ENCODE data around the gene IPCEF1.

Gene IPCEF1

DNA sequence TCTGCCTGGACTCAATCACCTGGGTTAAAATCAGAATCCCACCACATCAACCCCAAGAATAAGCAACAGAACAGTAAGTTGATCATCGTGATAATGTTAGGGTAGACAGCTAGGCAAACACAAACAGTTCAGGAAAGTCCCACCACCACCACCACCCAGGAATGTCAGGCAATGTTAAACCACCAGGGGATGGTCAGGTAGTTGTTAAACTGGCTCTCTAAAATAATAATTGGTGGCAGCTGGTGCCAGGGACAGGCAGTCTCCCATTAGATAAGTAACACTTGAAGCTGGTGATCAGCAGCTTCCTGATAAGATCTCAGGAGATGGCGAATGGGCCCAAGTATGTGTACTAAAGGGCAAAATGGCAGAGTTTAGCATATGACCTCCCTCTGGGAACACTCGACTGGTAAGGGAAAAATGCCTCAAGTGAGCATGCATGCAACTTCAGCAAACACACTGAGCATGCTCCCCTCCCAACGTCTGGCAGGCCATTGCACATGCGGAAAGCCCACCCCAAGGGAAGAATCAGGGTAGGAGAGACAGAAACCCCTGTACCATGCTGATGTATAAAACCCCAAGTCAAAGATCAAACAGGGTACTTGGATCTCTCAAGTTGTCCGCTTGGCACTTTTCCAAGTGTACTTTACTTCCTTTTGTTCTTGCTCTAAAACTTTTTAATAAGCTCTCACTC lies 66.6 kb downstream of the IPCEF1 start:
- no peak for DNase-seq

DNA sequence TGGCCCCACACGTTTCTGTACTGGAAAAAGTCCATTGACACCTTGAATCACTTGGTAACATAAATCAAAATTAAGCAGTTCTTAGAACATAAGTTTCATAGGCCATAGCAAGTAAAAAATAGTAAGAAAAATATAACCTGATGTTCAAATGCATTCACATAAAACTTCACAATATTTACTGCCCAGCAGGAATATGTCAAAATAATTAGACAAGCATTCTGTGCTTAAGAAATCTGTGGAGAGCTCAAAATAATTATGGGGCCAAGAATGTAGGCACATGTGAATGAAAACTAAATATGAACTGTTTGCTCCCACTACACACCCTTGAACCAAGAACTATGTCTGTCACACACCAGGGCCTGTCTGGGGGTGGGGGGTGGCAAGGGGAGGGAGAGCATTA lies 70.8 kb downstream of the IPCEF1 start:
- no peak for DNase-seq

DNA sequence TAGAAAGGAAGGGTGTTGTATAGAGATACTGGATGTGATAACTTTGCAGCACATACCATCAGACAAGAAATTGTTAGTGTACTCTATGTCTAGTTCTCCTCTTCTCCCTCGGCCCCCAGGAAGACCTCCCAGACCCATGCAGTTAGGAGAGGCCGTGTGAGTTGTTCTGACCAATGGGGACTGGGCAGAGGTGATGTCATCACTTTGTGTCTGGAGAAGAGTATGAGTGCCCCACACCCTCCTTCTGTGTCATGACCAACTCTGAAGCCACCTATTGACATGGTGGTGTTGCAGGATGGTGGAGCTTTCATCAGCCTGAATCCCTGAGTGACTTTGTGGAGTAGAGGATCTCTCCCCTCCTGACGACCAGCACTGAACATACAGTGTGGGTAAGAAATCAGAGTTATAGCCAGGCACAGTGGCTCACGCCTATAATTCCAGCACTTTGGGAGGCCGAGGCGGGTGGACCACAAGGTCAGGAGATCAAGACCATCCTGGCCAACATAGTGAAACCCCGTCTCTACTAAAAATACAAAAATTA lies 72.2 kb downstream of the IPCEF1 start:
- DNase-seq, result no peak

DNA sequence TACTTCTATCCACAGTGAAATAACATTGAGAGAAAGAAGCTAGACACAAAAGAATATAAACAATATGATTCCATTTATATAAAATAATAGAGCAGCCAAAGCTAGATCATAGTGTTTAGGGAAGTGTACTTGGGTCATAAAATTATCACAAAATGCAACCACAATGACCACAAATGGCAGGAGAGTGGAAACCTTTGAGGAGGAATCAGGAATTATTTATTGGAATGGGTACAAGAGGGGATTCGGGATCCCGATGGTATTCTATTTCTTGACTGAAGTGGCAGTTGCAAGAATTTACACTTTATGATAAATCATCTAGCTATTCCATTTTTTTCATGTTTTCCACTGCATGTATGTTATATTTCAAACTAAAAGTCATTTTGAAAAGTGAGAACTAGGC lies 76.1 kb downstream of the IPCEF1 start:
- DNase-seq, result no peak

DNA sequence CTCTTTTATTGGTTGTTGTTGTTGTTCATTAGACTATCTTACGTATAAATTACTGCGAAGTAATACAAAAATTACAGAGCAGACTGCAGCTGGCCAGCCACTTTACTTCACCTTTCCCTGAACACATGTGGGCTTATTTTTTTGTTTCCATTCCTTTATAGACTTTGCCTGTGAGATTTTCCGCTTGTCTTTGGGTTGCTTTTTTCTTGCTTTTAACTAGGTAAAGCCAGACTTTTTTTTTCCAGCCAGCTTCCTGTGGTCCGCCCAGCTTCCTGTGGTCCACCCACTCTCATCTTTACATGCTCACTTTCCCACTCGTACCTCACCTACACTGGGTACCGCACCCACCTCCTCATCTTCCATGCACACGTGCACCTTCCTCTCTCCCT lies 79.0 kb downstream of the IPCEF1 start:
- no peak for DNase-seq

DNA sequence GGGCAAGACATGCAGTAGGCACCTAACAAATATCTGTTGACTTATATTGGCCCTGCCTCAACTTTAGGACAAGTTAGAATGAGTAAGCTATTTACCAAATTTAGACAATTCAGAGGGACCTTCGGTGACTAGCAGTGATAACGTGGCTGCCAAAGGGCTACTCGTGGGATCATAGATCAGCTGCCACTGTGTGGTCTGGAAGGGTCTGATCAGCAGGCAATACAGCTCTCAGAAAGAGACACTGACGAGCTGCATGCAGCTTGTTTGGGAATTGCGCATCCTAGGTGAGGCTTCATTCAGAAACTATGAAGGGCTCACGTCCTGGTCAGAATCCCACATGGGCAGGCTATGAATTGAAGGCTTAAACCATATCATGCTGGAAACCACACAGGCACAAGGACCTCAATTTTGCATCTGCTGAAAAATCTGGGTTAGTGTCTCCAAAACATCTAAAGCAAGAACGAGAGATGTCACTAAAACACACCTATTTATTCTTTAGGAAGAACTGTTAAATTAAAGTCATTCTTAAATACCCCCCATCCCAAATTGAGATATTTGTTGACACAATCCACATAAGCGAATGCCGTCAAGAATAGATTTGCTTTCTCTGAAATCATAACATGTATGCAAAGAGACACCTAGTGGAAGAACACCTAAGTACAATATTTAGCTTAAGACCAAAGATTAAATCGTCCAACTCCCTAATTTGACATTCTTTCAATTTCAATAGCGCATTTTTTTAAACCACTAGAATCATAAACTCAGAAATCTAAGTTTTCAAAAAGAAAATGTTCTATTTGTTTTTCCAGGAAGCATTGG lies 79.6 kb downstream of the IPCEF1 start:
- peak; percentile 2 for DNase-seq

DNA sequence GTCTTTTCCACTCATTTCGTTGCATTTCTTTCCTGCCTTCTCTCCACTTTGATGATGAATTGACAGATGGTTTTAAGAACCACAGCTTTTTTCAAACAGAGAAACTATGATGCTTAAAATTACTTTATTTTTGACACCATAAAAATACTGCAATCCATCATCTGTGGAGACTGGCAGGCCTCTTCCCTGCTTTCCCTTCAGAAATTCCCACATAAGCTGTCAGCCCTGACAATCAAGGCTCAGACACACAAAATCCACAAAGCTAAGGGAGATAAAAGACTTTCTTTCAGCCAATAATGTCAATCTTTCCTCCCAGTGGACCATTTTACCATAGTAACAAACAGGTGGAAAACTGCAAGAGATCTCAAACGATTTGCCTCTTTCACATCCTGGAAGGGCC lies 82.4 kb downstream of the IPCEF1 start:
- no peak for DNase-seq

DNA sequence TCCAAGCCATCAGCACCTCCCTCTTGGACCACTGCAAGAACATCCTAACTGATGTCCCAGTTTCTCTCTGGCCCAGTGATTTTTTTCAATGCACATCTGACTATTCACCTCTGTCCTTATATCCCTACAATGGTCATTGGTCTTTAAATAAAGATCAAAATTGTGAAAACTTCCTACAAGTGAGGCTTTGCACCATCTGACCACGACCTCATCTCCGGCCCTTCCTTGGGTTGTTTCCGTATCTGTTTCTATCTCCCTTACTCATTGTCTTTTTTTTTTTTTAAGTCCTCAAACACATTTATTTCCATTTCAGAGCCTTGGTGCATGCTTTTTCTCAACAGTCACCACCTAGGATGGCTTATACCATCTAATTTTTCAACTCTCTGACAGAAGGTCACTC lies 88.1 kb downstream of the IPCEF1 start:
- no peak for DNase-seq

DNA sequence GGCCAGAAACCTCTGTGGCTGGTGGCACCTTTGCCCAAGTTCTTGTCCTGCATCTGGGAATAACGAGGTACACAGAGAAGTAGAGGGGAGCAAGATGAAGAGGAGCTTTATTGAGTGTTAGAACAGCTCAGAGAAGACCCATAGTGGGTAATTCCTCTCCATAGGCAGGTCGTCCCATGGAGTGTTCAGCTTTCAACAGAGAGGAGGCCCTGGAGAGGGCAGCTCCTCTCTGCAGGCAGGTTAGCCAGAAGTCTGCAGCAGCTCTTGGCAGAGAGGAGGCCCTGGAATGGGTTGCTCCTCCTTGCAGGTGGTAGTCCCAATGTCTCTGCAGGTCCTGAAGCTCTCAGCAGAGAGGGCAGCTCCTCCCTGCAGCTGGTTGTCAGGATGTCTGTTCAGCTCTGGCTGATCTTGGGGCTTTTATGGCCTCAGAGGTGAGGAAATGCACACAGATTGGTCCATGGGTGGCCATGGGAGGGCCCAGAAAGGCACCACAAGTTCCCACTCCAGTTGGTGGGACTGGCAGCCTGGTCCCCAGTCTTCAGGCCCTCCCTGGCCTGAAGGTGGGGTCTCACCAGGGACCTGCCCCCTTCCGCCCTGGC lies 89.0 kb downstream of the IPCEF1 start:
- DNase-seq, result no peak

DNA sequence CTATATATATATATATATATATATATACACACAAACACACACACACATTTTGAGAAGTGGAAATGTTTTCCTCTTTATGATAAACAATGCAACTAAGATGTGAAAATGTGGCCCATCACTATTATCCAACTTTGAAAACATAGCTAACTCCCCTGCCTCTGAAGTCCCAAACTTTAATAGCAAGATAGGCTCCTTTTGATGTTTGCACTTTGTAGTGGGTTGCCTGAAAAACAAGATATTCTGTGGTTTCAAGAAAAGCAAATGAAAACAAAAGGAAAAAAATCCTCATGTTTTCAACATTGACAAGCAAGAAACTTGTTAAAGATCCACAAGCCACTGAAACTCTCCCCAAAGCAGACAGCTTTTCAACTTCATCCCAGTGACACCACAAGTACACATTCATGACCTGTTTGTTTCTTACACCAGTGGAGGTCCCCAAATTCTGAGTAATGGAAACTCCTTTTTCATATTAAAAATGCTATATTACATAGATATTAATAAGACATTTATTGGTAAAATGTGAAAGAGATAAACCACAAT lies 90.0 kb downstream of the IPCEF1 start:
- no peak for DNase-seq

DNA sequence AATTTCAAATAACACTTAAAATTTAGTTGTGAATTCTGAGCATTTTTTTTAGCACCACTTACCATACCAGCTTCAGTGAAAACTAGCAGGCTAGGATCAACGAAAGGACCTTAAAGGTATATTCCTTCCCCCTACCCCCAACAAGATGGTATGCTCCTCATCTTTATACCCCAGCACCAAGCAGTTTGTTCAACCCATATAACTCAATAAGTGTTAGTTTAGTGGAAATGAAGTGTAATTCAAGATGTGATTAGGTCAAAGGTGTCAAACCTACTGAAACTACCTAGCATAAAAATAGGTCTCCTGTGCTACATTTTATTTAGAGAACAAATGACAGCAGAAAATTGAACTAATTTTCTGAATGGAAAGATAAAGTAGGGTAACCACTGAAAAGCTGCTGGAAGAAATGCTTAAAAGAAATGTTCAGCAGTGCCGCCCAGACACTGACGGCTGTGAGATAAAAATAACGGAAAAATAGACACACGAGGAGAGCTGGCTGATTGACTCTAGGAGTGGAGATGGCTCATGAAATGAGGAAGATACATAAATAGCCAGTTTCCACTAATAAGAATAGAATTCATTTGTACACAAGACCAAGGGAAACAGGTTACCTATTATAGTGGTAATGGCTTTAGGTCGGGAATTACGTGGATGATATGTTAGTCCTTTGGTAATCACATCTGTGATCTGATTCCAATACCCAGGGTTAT lies 94.8 kb downstream of the IPCEF1 start:
- DNase-seq, result no peak

DNA sequence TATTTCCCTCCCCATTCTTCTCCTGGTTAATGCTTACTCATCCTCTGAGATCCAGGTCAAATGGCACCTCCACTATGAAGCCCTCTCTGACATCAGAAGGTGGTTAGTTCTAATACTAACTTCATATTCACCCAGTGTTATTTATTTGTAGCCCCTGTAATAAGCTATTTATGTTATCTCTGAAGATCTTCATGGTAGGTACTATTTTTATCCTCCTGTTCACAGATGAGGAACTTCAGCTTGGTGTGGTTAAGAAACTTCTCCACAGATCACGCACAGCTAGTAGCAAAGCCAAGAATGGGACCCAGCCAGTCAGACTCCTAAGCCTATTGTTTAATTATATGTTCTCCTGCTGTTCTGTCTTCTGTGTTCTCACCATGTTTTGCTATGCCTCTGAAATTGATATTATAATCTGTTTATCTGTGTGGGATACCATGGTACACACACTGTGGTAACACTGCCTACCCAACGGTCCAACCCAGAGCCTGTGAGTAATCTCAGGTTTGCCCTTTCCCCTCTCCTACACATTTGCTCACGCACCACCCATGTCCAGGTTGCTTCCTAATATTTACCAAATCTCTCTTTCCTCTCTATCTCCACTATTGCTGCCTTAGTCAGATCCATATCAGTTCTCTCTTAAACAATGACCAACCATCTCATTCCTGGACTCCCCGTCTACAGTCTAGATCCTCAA lies 98.4 kb downstream of the IPCEF1 start:
- DNase-seq, result no peak

DNA sequence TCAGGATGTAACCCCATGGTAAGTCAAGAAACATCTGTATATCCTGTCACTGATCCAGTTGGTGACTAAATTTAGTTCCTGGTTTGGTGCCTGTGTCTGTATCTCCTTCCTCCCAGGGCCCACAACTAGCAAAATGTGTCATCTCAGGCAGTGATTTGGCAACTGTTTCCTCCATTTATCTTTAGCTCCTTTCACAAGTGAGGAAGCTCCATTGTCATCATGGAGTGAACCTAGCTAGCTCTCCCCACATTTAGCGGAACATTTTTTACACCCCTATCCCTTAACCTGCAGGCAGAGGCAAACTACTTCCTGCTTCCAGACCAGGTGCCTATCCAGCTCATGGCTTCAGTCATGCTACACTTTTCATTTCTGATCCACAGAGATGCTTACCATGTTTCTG lies 99.5 kb downstream of the IPCEF1 start:
- DNase-seq, result no peak

DNA sequence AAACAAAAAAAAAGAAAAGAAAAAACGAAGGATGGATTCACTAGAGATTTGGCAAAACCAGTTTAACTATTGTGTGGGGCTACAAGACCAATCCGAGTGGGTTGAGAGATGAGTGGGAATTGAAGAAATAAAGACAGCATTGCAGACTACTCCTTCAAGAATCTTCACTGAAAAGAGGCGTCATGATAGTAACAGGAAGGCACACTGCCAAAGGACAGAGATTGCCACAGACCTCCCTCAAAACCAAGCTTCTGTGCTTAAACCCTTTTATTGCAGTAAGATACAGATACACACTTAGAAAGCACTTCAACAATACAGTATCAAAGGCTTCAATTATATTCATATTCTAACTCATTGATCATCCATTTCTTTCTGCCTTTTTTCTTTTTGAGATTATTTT lies 103.9 kb downstream of the IPCEF1 start:
- DNase-seq, result no peak

DNA sequence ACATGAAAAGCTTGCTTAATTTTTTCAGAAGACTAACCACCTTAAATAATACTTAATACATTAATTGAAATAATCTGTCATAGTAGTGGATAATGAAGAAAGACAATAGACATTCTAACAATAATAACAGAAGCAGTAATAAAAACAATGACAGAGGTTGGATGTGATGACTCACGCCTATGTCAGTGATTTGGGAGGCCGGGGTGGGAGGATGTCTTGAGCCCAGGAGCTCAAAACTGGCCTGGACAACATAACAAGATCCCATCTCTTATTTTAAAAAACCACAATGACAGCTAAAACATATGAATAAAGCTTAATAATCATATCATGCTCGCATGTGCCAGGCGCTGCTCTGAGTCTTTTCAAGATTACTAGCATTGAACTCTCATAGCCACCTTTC lies 105.5 kb downstream of the IPCEF1 start:
- DNase-seq, result no peak

DNA sequence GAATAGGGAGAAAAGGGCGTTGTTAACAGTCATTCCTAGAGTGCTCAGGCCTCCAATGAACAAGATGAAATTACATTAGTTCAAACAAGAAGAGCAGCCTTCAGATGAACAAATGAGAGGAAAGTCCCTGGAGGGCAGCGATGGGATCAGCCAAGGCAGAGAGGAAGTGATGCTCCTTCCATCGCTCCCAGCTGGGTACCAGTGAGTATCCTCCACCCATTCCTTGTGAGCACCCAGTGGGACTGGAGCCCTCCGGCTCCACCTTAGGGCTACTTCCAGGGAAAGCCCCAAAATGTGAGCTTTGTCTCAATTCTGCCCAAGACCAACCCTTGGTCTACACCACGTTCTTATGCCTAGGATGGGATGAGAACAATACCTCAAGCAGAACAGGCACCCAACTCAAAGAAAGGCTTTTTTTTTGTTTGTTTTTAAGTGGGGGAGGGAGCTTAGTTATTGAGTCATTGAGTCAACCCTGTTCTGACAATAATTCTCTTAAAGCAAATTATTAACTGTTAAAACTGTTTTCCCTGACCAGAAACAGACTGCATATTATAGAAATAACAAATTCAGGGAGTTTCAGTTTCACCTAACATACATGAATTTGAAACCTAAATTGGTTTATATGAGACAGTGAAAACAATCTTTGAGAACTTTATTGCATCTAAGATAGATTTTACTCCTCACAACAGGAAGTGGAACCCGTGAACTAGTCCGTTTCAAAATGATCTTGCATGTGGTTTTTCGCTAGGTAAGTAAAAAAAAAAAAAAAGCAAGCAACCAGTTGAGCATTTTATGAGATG lies 106.9 kb downstream of the IPCEF1 start:
- DNase-seq, result no peak

DNA sequence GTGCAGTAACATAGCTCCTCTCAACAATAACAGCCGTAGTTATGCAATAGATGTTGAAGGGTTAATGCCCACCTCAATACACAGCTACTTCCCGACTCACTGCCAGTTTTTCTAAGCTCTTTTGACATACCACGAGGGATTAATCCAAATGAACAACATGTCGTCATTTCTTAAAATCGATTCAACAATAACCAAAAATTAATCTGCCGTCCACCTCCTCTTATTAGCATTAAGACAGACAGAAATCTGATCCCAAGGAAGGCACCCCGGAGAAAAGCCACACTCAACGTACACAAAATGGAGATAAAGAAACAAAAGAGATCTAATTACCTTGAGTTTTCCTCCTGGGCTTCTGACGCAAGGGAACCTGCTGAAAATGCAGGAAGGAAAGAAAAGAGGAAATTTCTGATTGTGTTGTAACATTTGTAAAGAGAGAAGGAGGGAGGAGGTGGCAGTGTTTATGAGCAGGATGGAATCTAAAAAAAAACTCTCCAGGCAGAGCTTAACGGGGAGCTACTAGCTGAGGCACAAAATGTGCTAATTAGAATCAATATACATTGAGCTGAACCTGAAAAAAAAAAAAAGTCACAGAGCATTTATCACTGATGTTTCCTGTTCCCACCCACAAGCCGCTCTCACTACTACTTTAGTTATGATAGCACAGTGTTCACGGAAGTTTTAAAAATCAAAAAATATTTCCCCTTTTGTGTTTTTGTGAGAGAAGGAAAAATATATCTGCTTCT lies 109.3 kb downstream of the IPCEF1 start:
- DNase-seq, result no peak

DNA sequence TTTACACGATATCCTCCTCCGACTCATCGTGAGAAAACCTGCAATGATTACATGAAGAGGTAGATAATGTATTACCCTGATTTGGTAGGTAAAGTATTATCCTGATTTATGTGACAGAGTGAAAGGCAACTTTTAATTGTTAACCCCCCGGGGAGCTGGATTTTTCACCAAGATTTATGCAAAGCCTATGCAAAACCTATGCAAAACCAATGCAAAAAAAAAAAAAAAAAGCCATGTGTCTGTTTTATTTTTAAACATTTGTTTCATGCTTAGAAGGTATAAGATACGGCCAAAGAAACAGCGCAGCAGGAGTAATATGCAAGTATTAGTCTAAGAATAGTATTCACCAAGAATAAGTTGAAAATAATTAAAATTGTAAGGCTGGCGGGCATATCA lies 109.9 kb downstream of the IPCEF1 start:
- no peak for DNase-seq

DNA sequence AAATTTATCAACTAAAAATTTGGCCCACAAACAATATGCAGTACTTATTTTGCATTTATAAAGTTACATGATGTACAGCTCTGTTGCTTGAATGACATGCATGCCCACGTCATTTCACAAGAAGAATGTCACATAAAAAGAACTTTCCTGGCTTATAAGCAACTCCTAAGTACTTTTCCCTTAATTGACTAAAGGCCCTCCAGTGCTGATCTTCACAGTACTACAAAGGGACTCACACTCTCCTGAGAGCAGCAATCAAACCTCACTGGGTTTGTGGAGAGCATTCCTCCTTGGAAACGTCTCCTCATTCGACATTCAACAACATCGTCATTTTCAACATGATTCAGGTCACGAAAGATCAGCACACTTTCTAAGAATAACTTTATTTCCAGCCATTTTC lies 111.1 kb downstream of the IPCEF1 start:
- no peak for DNase-seq

DNA sequence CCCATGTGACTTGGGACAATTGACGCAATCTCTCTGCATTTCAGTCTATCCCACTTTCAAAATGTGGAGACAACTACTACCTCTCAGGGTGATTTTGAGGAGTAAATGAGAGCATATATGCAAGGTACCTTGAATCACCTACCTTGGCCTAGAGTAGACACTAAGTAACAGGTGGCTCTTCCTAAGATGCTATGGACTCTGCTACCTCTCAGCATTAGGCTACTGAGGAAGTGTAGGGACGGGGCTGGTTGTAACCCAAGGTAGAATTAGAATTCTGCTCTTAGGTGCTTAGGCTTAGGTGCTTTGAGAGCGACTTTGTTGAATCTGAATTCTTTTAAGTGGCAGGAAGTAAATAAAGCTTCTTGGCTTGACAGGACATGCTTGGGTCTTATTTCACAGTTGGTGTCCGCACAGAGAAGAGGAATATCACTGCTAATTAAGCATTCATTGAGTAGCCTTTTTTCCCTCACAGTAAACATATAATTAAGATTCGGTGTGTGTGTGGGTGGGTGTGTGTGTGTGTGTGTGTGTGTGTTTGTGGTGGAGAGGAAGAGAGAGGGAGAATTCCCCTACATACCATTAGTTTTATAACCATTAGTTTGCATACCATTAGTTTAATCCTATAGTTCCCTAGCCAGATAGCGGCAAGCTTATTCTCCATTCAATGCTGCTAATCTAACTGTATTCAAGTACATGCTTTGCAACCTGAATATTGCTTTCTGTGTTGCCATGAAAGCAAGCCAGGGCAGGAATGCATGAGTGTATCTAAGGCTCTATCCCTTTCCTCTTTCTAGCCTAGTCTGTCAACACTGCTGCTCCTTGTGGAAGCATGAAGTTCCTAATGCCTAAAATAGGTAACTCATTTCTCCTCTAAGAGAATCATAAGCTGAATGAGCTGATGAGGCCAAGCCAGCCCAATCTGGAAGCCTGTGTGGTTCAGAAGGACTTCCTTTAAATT lies 112.5 kb downstream of the IPCEF1 start:
- no peak for DNase-seq
